Vagina (tissue), 2 donors: Measurements from ENCODE around the gene COL8A2.

Source experiments
- CTCF ChIP-seq, 3 experiments: fragments of 450-650 bp in 2 of 3; fragments of 200-600 bp in 1 of 3; sonication (generic) in 1 of 3; IDR thresholded peaks; one replicate each; pipeline ENCODE4 v1.5.1; 2017 to 2019; ENCODE audit warnings: antibody characterized with exemption in 3 of 3, mild to moderate bottlenecking in 2 of 3, moderate library complexity in 2 of 3
- POLR2A ChIP-seq, 2 donors: fragments of 450-650 bp; IDR thresholded peaks; one replicate each; pipeline ENCODE4 v1.6.1; 2017; ENCODE audit warnings: antibody characterized with exemption in 2 of 2, mild to moderate bottlenecking in 2 of 2, moderate library complexity in 2 of 2
- POLR2AphosphoS5 ChIP-seq, 2 donors: sonication (generic); formaldehyde crosslinking; IDR thresholded peaks; one replicate each; pipeline ENCODE4 v1.9.0; 2017; ENCODE audit warnings: antibody characterized with exemption in 2 of 2, mild to moderate bottlenecking in 2 of 2, low read depth in 1 of 2; ENCODE audit not compliant: insufficient read depth in 1 of 2

GRCh38 chr1:36163426-36163825 lies 38.4 kb upstream of the COL8A2 start:
- TF ChIP-seq CTCF (IDR thresholded peaks at IDR 0.05): no peak
- no peak for TF ChIP-seq POLR2A (IDR thresholded peaks at IDR 0.05)
- no peak for TF ChIP-seq POLR2AphosphoS5 (IDR thresholded peaks at IDR 0.05; ENCODE audit: insufficient read depth in 1 of 2, low read depth in 1 of 2)
